CD4-positive, alpha-beta memory T cell (primary cell): ENCODE measurements around the gene IQSEC3. TPM values are rescaled to one million over a fixed set of nuclear protein-coding genes. Genes with fewer than 3 reads are reported as not detected.
A peak's percentile ranks its signal among the peaks of the same experiment; 100 is the strongest.
"Not testable (repeated sequence)": the region's sequence is repeated elsewhere in the genome, so short reads cannot be mapped to it uniquely, and the experiment has no call there.

Source experiments
- CTCF ChIA-PET: fragments of 350-600 bp; sonication (Branson Sonifier 250); formaldehyde crosslinking; loops from one replicate; lab custom pipeline; 2021; ENCODE audit warnings: inconsistent platforms; ENCODE audit not compliant: partially characterized antibody; lab: Charles Lee
- POLR2A ChIA-PET: fragments of 350-600 bp; sonication (Branson Sonifier 250); formaldehyde crosslinking; loops from one replicate; lab custom pipeline; 2021; ENCODE audit not compliant: partially characterized antibody; lab: Charles Lee
- DNase-seq, 5 donors: peaks; one replicate each; pipeline versions ENCODE4 v3.0.0 to v3.0.0-alpha.2; 2020 to 2022; ENCODE audit warnings: mixed read lengths in 1 of 5
- H3K27ac ChIP-seq: one replicate; pipeline ENCODE4 v1.7.0; 2013; ENCODE audit warnings: low read depth, low read length
- H3K27me3 ChIP-seq: 2 replicates; pipeline ENCODE4 v1.7.0; 2013; ENCODE audit warnings: mild to moderate bottlenecking, low read length, moderate library complexity; ENCODE audit not compliant: insufficient read depth
- H3K36me3 ChIP-seq: 2 replicates; pipeline ENCODE4 v1.7.0; 2013; ENCODE audit warnings: mild to moderate bottlenecking, low read length, moderate library complexity; ENCODE audit not compliant: insufficient read depth
- H3K4me1 ChIP-seq: 2 replicates; pipeline ENCODE4 v1.7.0; 2013; ENCODE audit warnings: mild to moderate bottlenecking, low read length, moderate library complexity; ENCODE audit not compliant: insufficient read depth
- H3K4me3 ChIP-seq, 2 donors: one replicate each; pipeline ENCODE4 v1.7.0; 2013; ENCODE audit warnings: low read length in 2 of 2, mild to moderate bottlenecking in 1 of 2
- H3K9me3 ChIP-seq, 2 donors: one replicate each; pipeline ENCODE4 v1.7.0; 2013; ENCODE audit warnings: low read length in 2 of 2, control low read depth in 1 of 2; ENCODE audit not compliant: control insufficient read depth in 1 of 2
- H3K27ac Mint-ChIP-seq, 7 donors: one replicate each; pipeline ENCODE4 v1.8.0; 2020 to 2021; ENCODE audit warnings: mixed read lengths in 7 of 7, mild to moderate bottlenecking in 6 of 7, inconsistent platforms in 3 of 7, moderate library complexity in 3 of 7
- H3K27me3 Mint-ChIP-seq, 2 donors: one replicate each; pipeline ENCODE4 v1.8.0; 2020 to 2021; ENCODE audit warnings: mixed read lengths in 2 of 2
- H3K36me3 Mint-ChIP-seq, 2 donors: one replicate each; pipeline ENCODE4 v1.8.0; 2020 to 2021; ENCODE audit warnings: mixed read lengths in 2 of 2, inconsistent platforms in 1 of 2, mild to moderate bottlenecking in 1 of 2
- H3K4me1 Mint-ChIP-seq, 4 donors: one replicate each; pipeline ENCODE4 v1.8.0; 2020 to 2021; ENCODE audit warnings: mixed read lengths in 4 of 4, mild to moderate bottlenecking in 1 of 4
- H3K4me3 Mint-ChIP-seq, 8 donors: one replicate each; pipeline ENCODE4 v1.8.0; 2020 to 2021; ENCODE audit warnings: mixed read lengths in 8 of 8, mild to moderate bottlenecking in 7 of 8, moderate library complexity in 6 of 8, inconsistent platforms in 3 of 8
- H3K9me3 Mint-ChIP-seq, 8 donors: one replicate each; pipeline ENCODE4 v1.8.0; 2020 to 2021; ENCODE audit warnings: mixed read lengths in 8 of 8, mild to moderate bottlenecking in 5 of 8, inconsistent platforms in 3 of 8, moderate library complexity in 1 of 8
- intact Hi-C: fragments of 100-400 bp; cut with micrococcal nuclease; formaldehyde crosslinking; loops from one replicate; pipeline ENCODE4 v1.15.1; 2023
- polyA plus RNA-seq, 2 donors: library from polyadenylated mRNA; unstranded; fragments of 300-500 nt; fragmentation: Illumina TruSeq; gene quantifications; one replicate each; pipeline ENCODE4 v1.2.3, GENCODE V29; 2021
- total RNA-seq, 2 experiments: library from RNA; stranded (reverse); gene quantifications; one replicate each; pipeline ENCODE4 v1.2.3, GENCODE V29; 2021

IQSEC3 gene
- total and polyA plus RNA-seq, 4 experiments from 2014 or later = 0.84 to 0.91 TPM; not detected in 2

DNA sequence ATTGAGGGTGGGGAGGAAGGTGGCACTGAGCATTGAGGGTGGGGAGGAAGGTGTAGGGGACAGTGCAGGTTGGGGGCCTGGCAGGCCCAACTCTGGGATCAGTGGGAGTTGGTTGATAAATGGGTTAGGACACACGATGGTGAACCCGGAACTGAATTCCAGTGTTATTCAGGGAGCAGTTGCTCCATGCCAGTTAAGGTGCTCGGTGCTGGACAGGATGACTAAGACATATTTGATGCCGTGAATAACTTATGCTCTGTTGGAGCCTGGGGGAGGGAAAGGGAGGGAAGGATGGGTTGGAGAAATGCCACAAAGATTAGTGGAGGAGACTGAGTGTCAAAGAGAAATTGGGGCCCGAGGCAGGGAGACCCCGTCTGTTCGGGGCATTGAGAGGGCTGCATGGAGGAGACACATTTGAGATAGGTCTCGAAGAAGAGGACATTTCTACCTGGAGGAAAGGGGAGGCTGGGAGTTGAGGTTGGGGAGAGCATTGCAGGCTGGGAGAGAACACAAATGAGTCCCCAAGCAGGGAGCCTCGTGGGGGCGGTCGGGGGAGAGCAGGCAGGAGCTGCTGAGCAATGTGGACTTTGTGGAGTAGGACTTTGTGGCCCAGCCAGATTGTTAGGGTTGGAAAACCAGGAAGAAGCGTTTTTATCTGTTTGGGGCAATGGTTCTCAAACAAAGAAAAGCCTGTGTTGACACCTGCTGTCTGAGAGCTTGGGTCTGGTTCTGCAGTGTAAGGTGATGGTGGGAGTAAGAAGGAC, 65.3 kb downstream of the IQSEC3 start:
- peaks cover 18 to 25% of the 10 kb centered on the region in 2 donors for H3K27me3 Mint-ChIP-seq
- intact Hi-C loops = no loop called here
- H3K9me3 Mint-ChIP-seq = no peaks in the 10 kb centered on the region
- no peak overlapping the region for H3K27ac Mint-ChIP-seq
- ChIA-PET CTCF (no interaction called here), POLR2A (no interaction called here)
- H3K4me3 ChIP-seq = no peak overlapping the region
- no peaks in the 10 kb centered on the region for H3K4me1 ChIP-seq
- H3K27ac ChIP-seq = no peak overlapping the region
- no peak overlapping the region for H3K4me3 Mint-ChIP-seq
- DNase-seq = no peak
- no peaks in the 10 kb centered on the region for H3K4me1 Mint-ChIP-seq
- no peaks in the 10 kb centered on the region for H3K36me3 Mint-ChIP-seq
- no peaks in the 10 kb centered on the region for H3K36me3 ChIP-seq
- H3K9me3 ChIP-seq = no peaks in the 10 kb centered on the region
- no peaks in the 10 kb centered on the region for H3K27me3 ChIP-seq

DNA sequence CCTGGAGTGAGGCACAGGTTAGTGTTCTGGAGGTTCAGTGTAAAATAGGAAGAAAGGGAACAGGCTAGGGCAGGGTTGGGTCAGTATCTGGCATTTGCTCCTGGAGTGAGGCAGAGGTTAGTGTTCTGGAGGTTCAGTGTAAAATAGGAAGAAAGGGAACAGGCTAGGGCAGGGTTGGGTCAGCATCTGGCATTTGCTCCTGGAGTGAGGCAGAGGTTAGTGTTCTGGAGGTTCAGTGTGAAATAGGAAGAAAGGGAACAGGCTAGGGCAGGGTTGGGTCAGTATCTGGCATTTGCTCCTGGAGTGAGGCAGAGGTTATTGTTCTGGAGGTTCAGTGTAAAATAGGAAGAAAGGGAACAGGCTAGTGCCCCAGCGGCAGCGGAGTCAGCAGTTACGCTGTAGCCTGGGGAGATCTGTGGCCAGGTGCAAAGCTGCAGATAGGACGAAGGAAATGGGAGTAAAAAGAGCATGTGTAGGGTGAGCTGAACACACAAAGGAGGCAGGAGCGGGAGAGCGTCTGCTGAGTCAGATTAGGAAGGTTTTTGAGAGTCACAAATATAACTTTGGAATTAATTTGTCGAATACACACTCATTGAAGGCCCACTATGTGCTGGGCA, 67.2 kb downstream of the IQSEC3 start:
- H3K4me1 Mint-ChIP-seq, POLR2A ChIA-PET, DNase-seq, H3K36me3 ChIP-seq, H3K4me1 ChIP-seq, H3K36me3 Mint-ChIP-seq, H3K9me3 ChIP-seq, H3K27me3 ChIP-seq, H3K4me3 ChIP-seq, intact Hi-C loops, CTCF ChIA-PET, H3K9me3 Mint-ChIP-seq, H3K4me3 Mint-ChIP-seq, H3K27ac ChIP-seq: not testable (repeated sequence)
- peaks cover 18% of the 10 kb centered on the region in 2 donors for H3K27me3 Mint-ChIP-seq
- peak overlapping the region in 1 of 7 donors; percentile 72 for H3K27ac Mint-ChIP-seq

DNA sequence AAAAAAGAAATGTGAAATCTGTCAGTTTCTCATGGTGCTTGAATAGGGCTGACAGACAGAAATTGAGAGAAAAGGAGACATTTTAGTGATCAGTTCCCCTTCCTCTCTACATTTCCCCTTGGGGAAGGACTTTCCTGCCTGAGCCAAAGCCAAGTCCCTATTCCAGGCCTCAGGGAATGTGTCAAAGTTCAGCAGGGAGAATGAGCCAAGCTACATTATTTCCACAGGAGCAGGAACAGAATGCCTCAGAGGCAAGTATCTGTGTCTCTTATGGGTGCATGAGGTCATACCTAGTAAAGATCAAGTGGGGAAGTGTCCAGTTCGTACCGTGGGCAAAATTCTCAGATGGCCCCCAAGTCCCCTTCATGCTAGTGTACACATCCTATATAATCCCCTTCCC, 68.6 kb downstream of the IQSEC3 start:
- CTCF ChIA-PET = no interaction called here
- DNase-seq = no peak
- Mint-ChIP-seq H3K27ac (no peak overlapping the region), H3K4me3 (no peak overlapping the region), H3K27me3 (peaks cover 19 to 29% of the 10 kb centered on the region in 2 donors), H3K36me3 (no peaks in the 10 kb centered on the region), H3K4me1 (peaks cover 0 to 11% (median 0%) of the 10 kb centered on the region in 4 donors), H3K9me3 (peaks cover 0 to 2% (median 0%) of the 10 kb centered on the region in 8 donors)
- POLR2A ChIA-PET = no interaction called here
- Histone ChIP-seq H3K4me3 (no peak overlapping the region), H3K27me3 (no peaks in the 10 kb centered on the region), H3K9me3 (no peaks in the 10 kb centered on the region), H3K27ac (no peak overlapping the region), H3K4me1 (no peaks in the 10 kb centered on the region), H3K36me3 (no peaks in the 10 kb centered on the region)
- intact Hi-C loops = no loop called here

- H3K36me3 Mint-ChIP-seq = no peaks in the 10 kb centered on the region
- H3K4me3 Mint-ChIP-seq = peak overlapping the region in 1 of 8 donors; percentile 6
- H3K4me1 Mint-ChIP-seq = peaks cover 0 to 12% (median 0%) of the 10 kb centered on the region in 4 donors
- no peak overlapping the region for H3K27ac Mint-ChIP-seq
- CTCF ChIA-PET = no interaction called here
- Histone ChIP-seq H3K4me3 (no peak overlapping the region), H3K27me3 (no peaks in the 10 kb centered on the region), H3K36me3 (no peaks in the 10 kb centered on the region), H3K9me3 (no peaks in the 10 kb centered on the region), H3K4me1 (no peaks in the 10 kb centered on the region), H3K27ac (no peak overlapping the region)
- peaks cover 25 to 33% of the 10 kb centered on the region in 2 donors for H3K27me3 Mint-ChIP-seq
- intact Hi-C loops = no loop called here
- H3K9me3 Mint-ChIP-seq = peaks cover 0 to 2% (median 0%) of the 10 kb centered on the region in 8 donors
- DNase-seq = no peak
- POLR2A ChIA-PET = no interaction called here
These were observed 71.8 kb downstream of the IQSEC3 start for GRCh38 chr12:138171-138897.

DNA sequence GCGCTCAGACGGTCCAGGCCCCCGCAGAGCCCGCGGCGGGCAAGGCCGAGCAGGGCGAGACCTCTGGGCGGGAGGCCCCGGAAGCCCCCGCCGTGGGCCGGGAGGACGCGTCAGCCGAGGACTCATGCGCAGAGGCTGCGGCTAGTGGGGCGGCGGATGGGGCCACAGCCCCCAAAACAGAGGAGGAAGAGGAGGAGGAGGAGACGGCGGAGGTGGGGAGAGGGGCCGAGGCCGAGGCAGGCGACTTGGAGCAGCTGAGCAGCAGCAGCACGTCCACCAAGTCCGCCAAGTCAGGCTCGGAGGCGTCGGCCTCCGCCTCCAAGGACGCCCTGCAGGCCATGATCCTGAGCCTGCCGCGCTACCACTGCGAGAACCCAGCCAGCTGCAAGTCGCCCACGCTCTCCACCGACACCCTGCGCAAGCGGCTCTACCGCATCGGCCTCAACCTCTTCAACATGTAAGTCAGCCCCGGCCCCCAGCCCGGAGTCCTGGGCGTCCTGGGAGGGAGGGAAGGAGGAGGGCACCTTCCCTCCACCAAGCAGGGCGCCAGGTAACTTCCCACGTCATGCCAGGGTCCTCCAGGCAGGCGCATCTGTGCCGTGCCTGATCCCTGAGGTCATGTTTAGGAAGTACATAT, 72.4 kb downstream of the IQSEC3 start:
- DNase-seq = no peak
- Mint-ChIP-seq H3K27me3 (peaks cover 25 to 29% of the 10 kb centered on the region in 2 donors), H3K36me3 (no peaks in the 10 kb centered on the region), H3K4me1 (peaks cover 0 to 16% (median 1%) of the 10 kb centered on the region in 4 donors), H3K9me3 (peaks cover 0 to 2% (median 0%) of the 10 kb centered on the region in 8 donors), H3K27ac (no peak overlapping the region), H3K4me3 (peak overlapping the region in 3 of 8 donors; percentile 23 to 55 (median 32))
- no peaks in the 10 kb centered on the region for H3K27me3 ChIP-seq
- ChIA-PET CTCF (no interaction called here), POLR2A (no interaction called here)
- intact Hi-C loops = no loop called here
- H3K9me3 ChIP-seq = no peaks in the 10 kb centered on the region
- no peak overlapping the region for H3K4me3 ChIP-seq
- no peak overlapping the region for H3K27ac ChIP-seq
- no peaks in the 10 kb centered on the region for H3K36me3 ChIP-seq
- no peaks in the 10 kb centered on the region for H3K4me1 ChIP-seq

- Histone ChIP-seq H3K9me3 (no peaks in the 10 kb centered on the region), H3K4me3 (no peak overlapping the region), H3K27ac (no peak overlapping the region), H3K4me1 (no peaks in the 10 kb centered on the region), H3K27me3 (no peaks in the 10 kb centered on the region), H3K36me3 (no peaks in the 10 kb centered on the region)
- intact Hi-C loops = no loop called here
- Mint-ChIP-seq H3K4me1 (peaks cover 0 to 21% (median 7%) of the 10 kb centered on the region in 4 donors), H3K9me3 (peaks cover 0 to 2% (median 0%) of the 10 kb centered on the region in 8 donors), H3K4me3 (peak overlapping the region in 2 of 8 donors; percentile 25 to 55), H3K27me3 (peaks cover 23 to 29% of the 10 kb centered on the region in 2 donors), H3K36me3 (no peaks in the 10 kb centered on the region), H3K27ac (no peak overlapping the region)
- POLR2A ChIA-PET = no interaction called here
- no peak for DNase-seq
- CTCF ChIA-PET = no interaction called here
These were observed 73.0 kb downstream of the IQSEC3 start for GRCh38 chr12:139585-139984.

GRCh38 chr12:140162-140561, 73.6 kb downstream of the IQSEC3 start:
- intact Hi-C loops = no loop called here
- no peak overlapping the region for H3K27ac ChIP-seq
- CTCF ChIA-PET = no interaction called here
- peaks cover 0 to 2% (median 0%) of the 10 kb centered on the region in 8 donors for H3K9me3 Mint-ChIP-seq
- H3K4me1 Mint-ChIP-seq = peaks cover 0 to 23% (median 10%) of the 10 kb centered on the region in 4 donors
- no peaks in the 10 kb centered on the region for H3K27me3 ChIP-seq
- DNase-seq = no peak
- H3K4me3 Mint-ChIP-seq = peak overlapping the region in 1 of 8 donors; percentile 30
- H3K27me3 Mint-ChIP-seq = peaks cover 23 to 29% of the 10 kb centered on the region in 2 donors
- no peak overlapping the region for H3K27ac Mint-ChIP-seq
- H3K36me3 ChIP-seq = no peaks in the 10 kb centered on the region
- H3K36me3 Mint-ChIP-seq = no peaks in the 10 kb centered on the region
- H3K4me1 ChIP-seq = no peaks in the 10 kb centered on the region
- H3K9me3 ChIP-seq = no peaks in the 10 kb centered on the region
- POLR2A ChIA-PET = no interaction called here
- no peak overlapping the region for H3K4me3 ChIP-seq
